Activated T-cell treated with anti-CD3 and anti-CD28 coated beads, Interleukin-2, amount 50 U/mL, for 24 hours (primary cell): ENCODE data around the gene SENP5.

Source experiments
- DNase-seq: peaks from one replicate; pipeline ENCODE4 v3.0.0-alpha.2; 2020
- H3K27ac Mint-ChIP-seq: 2 replicates; pipeline ENCODE4 v1.8.0; 2020; ENCODE audit warnings: mild to moderate bottlenecking, mixed read lengths
- H3K27me3 Mint-ChIP-seq: 2 replicates; pipeline ENCODE4 v1.8.0; 2020; ENCODE audit warnings: mixed read lengths
- H3K36me3 Mint-ChIP-seq: 2 replicates; pipeline ENCODE4 v1.8.0; 2020; ENCODE audit warnings: low read depth, mixed read lengths
- H3K4me1 Mint-ChIP-seq: 2 replicates; pipeline ENCODE4 v1.8.0; 2020; ENCODE audit warnings: low read depth, mixed read lengths
- H3K4me3 Mint-ChIP-seq: 2 replicates; pipeline ENCODE4 v1.8.0; 2020; ENCODE audit warnings: mild to moderate bottlenecking, moderate library complexity, mixed read lengths
- H3K9me3 Mint-ChIP-seq: 2 replicates; pipeline ENCODE4 v1.8.0; 2020; ENCODE audit warnings: mixed read lengths

The SENP5 gene

DNA sequence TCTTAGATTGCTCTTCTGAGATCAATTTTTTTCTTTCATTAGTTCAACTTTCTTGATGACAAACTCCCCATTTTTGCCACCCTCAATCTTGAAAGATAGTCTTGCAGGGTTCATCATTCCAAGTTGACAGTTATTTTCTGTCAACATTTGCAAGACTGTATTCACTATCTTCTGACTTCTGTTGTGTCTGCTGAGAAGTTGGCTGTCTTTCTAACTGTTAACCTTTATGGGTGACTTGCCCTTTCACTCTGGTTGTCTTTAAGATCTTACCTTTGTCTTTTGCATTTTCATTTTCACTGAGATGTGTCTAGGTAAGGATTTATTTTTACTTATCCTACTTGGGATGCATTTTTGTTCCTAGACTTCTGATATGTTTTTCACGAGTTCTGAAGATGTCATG, 115.5 kb downstream of the SENP5 start:
- no peak for DNase-seq
- Mint-ChIP-seq H3K36me3 (no peaks in the 10 kb centered on the region), H3K4me3 (no peak overlapping the region), H3K4me1 (peaks cover 9% of the 10 kb centered on the region), H3K27me3 (peaks cover 30% of the 10 kb centered on the region), H3K9me3 (peaks cover 11% of the 10 kb centered on the region), H3K27ac (no peak overlapping the region)
